Upper lobe of right lung (tissue), 1 donor: ENCODE data around the gene AZIN2. TPM values are rescaled to one million over a fixed set of nuclear protein-coding genes. Genes with fewer than 3 reads are reported as not detected.

ENCODE experiments used
- ATAC-seq: fragments of 200-7000 bp; cut with Tn5 transposase; one replicate; pipeline ENCODE4 v1.9.1; 2020; ENCODE audit warnings: mild to moderate bottlenecking, moderate library complexity
- DNase-seq: peaks from one replicate; pipeline ENCODE4 v3.0.0-alpha.2; 2020
- H3K27ac ChIP-seq: fragments of 200-600 bp; one replicate; pipeline ENCODE4 v1.8.0; 2022
- H3K27me3 ChIP-seq: fragments of 200-600 bp; one replicate; pipeline ENCODE4 v1.8.0; 2022; ENCODE audit warnings: mild to moderate bottlenecking
- H3K36me3 ChIP-seq: fragments of 200-600 bp; one replicate; pipeline ENCODE4 v1.8.0; 2022
- H3K4me1 ChIP-seq: fragments of 200-600 bp; one replicate; pipeline ENCODE4 v1.8.0; 2022
- H3K4me3 ChIP-seq: fragments of 200-600 bp; one replicate; pipeline ENCODE4 v1.8.0; 2022; ENCODE audit warnings: mild to moderate bottlenecking
- H3K9me3 ChIP-seq: fragments of 200-600 bp; one replicate; pipeline ENCODE4 v1.8.0; 2022
- intact Hi-C: fragments of 100-400 bp; cut with DNase I; formaldehyde crosslinking; loops from one replicate; pipeline ENCODE4 v1.11.0; 2022
- total RNA-seq: library from RNA; stranded (reverse); fragmentation: NEBNext Ultra II Directional; extraction: Animal tissue kit (Norgen Biotek cat#: 25700); gene quantifications from one replicate; pipeline ENCODE4 v1.2.1, GENCODE V29; 2021
- TF ChIP-seq, protein P1 (sequence below): fragments of 200-600 bp; IDR thresholded peaks from one replicate; pipeline ENCODE4 v1.8.0; 2022; ENCODE audit warnings: antibody characterized with exemption
- donor health status: DM: no; HTN: yes; CAD: no; lungs with severe emphysema.

The AZIN2 gene
- total RNA-seq, 1 donor from 2014 or later: 2.3 TPM

DNA sequence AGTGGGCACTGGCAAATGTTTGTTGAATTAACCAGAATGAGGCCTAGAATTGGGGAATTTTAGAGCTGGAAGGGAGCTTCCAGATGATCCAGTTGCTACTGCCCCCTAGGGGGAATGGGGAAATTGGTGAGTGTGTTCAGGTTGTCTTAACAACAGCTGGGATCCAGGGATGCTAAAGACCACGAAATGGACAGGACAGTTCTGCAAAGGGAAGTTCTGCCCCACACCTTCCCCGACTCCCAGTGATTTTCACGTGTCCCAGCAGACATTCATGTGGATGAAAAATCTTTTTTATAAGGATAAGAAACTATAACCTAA is 67.0 kb downstream of the AZIN2 start:
- no peak overlapping the region for H3K4me3 ChIP-seq
- TF ChIP-seq, protein P1, sequence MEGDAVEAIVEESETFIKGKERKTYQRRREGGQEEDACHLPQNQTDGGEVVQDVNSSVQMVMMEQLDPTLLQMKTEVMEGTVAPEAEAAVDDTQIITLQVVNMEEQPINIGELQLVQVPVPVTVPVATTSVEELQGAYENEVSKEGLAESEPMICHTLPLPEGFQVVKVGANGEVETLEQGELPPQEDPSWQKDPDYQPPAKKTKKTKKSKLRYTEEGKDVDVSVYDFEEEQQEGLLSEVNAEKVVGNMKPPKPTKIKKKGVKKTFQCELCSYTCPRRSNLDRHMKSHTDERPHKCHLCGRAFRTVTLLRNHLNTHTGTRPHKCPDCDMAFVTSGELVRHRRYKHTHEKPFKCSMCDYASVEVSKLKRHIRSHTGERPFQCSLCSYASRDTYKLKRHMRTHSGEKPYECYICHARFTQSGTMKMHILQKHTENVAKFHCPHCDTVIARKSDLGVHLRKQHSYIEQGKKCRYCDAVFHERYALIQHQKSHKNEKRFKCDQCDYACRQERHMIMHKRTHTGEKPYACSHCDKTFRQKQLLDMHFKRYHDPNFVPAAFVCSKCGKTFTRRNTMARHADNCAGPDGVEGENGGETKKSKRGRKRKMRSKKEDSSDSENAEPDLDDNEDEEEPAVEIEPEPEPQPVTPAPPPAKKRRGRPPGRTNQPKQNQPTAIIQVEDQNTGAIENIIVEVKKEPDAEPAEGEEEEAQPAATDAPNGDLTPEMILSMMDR: no peak
- no peaks in the 10 kb centered on the region for H3K9me3 ChIP-seq
- H3K4me1 ChIP-seq: no peaks in the 10 kb centered on the region
- DNase-seq (no peak), ATAC-seq (no peak)
- no peaks in the 10 kb centered on the region for H3K36me3 ChIP-seq
- H3K27me3 ChIP-seq: no peaks in the 10 kb centered on the region
- intact Hi-C loops: no loop called here
- no peak overlapping the region for H3K27ac ChIP-seq

DNA sequence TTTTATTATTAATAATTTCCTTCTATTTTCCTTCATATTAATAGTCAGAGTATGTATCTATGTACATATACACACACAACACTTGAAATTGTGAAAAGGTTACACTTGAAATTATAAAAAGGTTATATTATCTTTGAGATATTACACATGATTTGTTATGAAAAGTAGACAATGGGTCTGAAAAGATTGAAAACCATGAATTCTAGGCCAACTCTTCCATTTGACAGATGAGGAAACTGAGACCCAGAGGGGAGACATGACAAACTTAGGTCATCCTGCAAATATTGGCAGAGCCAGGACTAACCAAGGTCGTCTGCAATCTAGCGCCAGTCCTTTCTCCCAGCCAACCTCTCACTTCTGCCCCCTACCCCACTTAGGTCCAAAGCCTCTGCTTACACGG is 67.7 kb downstream of the AZIN2 start:
- DNase-seq: no peak
- H3K4me1 ChIP-seq: no peaks in the 10 kb centered on the region
- TF ChIP-seq, protein P1: no peak
- no peaks in the 10 kb centered on the region for H3K36me3 ChIP-seq
- H3K4me3 ChIP-seq: no peak overlapping the region
- no peak overlapping the region for H3K27ac ChIP-seq
- no peaks in the 10 kb centered on the region for H3K9me3 ChIP-seq
- intact Hi-C loops: no loop called here
- H3K27me3 ChIP-seq: no peaks in the 10 kb centered on the region
- ATAC-seq: no peak

DNA sequence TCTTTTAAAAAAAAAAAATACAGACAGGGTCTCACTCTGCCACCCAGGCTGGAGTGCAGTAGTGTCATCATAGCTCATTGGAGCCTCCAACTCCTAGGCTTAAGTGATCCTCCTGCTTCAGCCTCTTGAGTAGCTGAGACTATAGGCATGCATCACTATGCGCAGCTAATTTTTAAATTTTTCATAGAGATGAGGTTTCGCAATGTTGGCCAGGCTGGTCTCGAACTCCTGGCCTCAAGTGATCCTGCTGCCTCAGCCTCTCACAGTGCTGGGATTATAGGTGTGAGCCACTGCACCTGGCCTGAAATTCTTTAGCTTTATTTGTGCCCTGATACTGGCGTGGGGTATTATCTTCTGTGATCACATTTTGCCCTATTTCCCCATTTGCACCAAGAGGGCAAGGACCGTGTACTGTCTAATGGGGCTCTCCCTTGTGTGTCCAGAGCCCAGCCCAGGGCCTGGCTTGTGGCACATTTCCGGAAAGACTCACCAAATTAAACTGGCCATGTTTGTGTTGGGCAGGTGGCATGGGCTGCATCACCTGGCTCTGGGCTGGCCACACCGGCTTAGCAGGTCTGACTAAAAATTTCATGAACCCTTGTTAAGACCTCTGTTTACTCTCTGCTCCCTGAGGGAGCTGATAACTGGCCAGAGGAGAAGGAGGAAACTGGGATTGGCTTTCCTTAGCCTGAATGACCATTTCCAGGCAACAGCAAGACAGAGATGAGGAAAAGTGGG is 68.7 kb downstream of the AZIN2 start:
- intact Hi-C loops: no loop called here
- TF ChIP-seq, protein P1: no peak
- H3K36me3 ChIP-seq: no peaks in the 10 kb centered on the region
- no peaks in the 10 kb centered on the region for H3K27me3 ChIP-seq
- no peak overlapping the region for H3K4me3 ChIP-seq
- DNase-seq (peak; percentile 71), ATAC-seq (peak; percentile 73)
- H3K4me1 ChIP-seq: no peaks in the 10 kb centered on the region
- H3K27ac ChIP-seq: no peak overlapping the region
- no peaks in the 10 kb centered on the region for H3K9me3 ChIP-seq

DNA sequence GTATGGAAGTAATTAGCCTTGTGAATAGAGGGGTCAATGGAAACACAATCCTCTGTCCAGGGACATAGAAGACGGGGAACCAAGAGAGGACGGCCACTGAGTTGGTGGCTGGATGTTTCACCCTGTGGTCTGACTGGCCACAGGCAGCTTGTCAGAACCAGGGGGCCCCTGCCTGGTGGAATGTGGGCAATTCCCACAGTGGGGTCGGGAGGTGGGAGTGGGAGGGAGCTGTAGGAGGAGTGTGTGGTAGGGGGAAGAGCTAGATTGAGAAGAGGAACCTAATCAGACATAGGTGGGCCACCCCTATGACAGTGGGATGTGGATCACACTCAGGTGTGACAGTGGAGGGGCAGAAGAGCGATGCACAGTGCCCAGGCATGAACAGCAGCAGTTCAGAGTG is 69.6 kb downstream of the AZIN2 start:
- Histone ChIP-seq H3K27ac (no peak overlapping the region), H3K36me3 (no peaks in the 10 kb centered on the region), H3K27me3 (no peaks in the 10 kb centered on the region), H3K4me3 (no peak overlapping the region), H3K9me3 (no peaks in the 10 kb centered on the region), H3K4me1 (no peaks in the 10 kb centered on the region)
- TF ChIP-seq, protein P1: no peak
- DNase-seq (no peak), ATAC-seq (no peak)
- intact Hi-C loops: no loop called here

DNA sequence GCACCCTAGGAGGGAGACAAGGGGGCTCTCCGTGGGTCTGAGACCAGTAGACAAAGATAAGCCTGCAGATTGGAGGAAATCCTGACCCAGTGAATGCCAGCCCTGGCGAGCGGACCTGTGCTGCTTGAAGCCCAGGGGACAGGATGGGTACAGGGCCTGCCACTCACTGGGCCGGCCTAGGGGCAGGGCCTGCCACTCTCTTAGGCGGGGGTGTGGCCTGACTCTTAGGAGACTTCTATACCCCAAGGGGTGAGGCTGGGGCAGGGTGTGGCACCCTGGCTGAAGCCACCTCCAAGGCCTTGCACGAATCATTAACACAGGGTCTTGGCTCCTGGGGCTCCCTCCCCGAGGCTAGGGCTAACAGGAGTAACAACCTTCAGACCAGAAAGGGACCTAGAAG is 70.2 kb downstream of the AZIN2 start:
- no peaks in the 10 kb centered on the region for H3K36me3 ChIP-seq
- no peaks in the 10 kb centered on the region for H3K4me1 ChIP-seq
- ATAC-seq: no peak
- H3K9me3 ChIP-seq: no peaks in the 10 kb centered on the region
- DNase-seq: no peak
- no peak overlapping the region for H3K4me3 ChIP-seq
- no peaks in the 10 kb centered on the region for H3K27me3 ChIP-seq
- TF ChIP-seq, protein P1: no peak
- no peak overlapping the region for H3K27ac ChIP-seq
- intact Hi-C loops: no loop called here
